HG02763 (cell line): Measurements from ENCODE around the gene NDUFB11.

Experiments
- ATAC-seq: cut with Tn5 transposase; IDR thresholded peaks from one replicate; pipeline ENCODE4 v1.9.1; 2021; ENCODE audit warnings: mild to moderate bottlenecking, moderate library complexity; ENCODE audit not compliant: unreplicated experiment

Gene NDUFB11

GRCh38 chrX:47144626-47145394 lies at the start of gene NDUFB11, which contains the start of gene RBM10:
NDUFB11 (minus strand) TSS chrX:47144702; CDS start chrX:47144679, 23 bp downstream.
RBM10 (plus strand) TSS chrX:47145221; CDS start chrX:47147482, 2,261 bp downstream.
- peak; percentile 82 for ATAC-seq

GRCh38 chrX:47193475-47194193 lies 49.1 kb upstream of the NDUFB11 start, which contains the start of gene UBA1:
UBA1 (plus strand) TSS chrX:47193829; CDS start chrX:47198803, 4,974 bp downstream.
- ATAC-seq: peak; percentile 82

GRCh38 chrX:47191806-47192401 lies 47.4 kb upstream of the NDUFB11 start:
- ATAC-seq: no peak

GRCh38 chrX:47191331-47191730 lies 46.8 kb upstream of the NDUFB11 start:
- ATAC-seq: no peak

- ATAC-seq: peak; percentile 41
Measured at GRCh38 chrX:47190445-47191269, 46.2 kb upstream of the NDUFB11 start.

- ATAC-seq: no peak
Measured at GRCh38 chrX:47189906-47190305, 45.4 kb upstream of the NDUFB11 start.

GRCh38 chrX:47187106-47187677 lies 42.7 kb upstream of the NDUFB11 start:
- no peak for ATAC-seq

- ATAC-seq: no peak
Measured at GRCh38 chrX:47186096-47186740, 41.7 kb upstream of the NDUFB11 start.

GRCh38 chrX:47185241-47185640 lies 40.7 kb upstream of the NDUFB11 start:
- no peak for ATAC-seq

- ATAC-seq: no peak
Measured at GRCh38 chrX:47184486-47184885, 40.0 kb upstream of the NDUFB11 start.

GRCh38 chrX:47182106-47182700 lies 37.7 kb upstream of the NDUFB11 start:
- ATAC-seq: no peak

GRCh38 chrX:47181301-47181700 lies 36.8 kb upstream of the NDUFB11 start:
- ATAC-seq: no peak

GRCh38 chrX:47180346-47180745 lies 35.8 kb upstream of the NDUFB11 start:
- ATAC-seq: no peak

GRCh38 chrX:47179928-47180255 lies 35.4 kb upstream of the NDUFB11 start:
- no peak for ATAC-seq

- no peak for ATAC-seq
Measured at GRCh38 chrX:47179221-47179927, 34.9 kb upstream of the NDUFB11 start.

- no peak for ATAC-seq
Measured at GRCh38 chrX:47178337-47178736, 33.8 kb upstream of the NDUFB11 start.

- ATAC-seq: no peak
Measured at GRCh38 chrX:47177079-47177478, 32.6 kb upstream of the NDUFB11 start.

- no peak for ATAC-seq
Measured at GRCh38 chrX:47176101-47176740, 31.7 kb upstream of the NDUFB11 start.

GRCh38 chrX:47175588-47175980 lies 31.1 kb upstream of the NDUFB11 start:
- no peak for ATAC-seq
